ENCODE data around the gene ODAD4.

The ODAD4 gene

DNA sequence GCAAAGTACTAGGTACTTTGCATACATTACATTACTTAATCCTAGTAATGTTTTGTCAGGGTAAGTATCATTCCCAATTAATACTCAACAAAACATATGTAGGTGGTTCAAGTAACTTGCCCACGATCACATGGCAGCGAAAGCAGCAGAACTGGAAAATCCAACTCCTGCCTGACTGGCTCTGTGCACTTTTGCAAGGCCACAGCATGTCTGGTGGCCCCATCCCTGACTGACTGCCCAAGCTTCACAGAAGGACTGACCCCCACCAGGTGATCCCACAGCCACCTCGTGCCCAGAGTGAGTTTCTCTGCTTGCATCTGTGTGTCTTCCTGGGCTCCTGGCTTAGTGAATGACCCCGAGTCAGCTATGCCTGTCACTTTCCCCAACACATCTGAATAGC, 47.6 kb downstream of the ODAD4 start:
- H3K4me3 ChIP-seq (replicated peaks; ENCODE audit: low read depth, low read length): no peak overlapping the region
- no peak for DNase-seq (ENCODE audit: low read depth)
- TF ChIP-seq, protein P1, sequence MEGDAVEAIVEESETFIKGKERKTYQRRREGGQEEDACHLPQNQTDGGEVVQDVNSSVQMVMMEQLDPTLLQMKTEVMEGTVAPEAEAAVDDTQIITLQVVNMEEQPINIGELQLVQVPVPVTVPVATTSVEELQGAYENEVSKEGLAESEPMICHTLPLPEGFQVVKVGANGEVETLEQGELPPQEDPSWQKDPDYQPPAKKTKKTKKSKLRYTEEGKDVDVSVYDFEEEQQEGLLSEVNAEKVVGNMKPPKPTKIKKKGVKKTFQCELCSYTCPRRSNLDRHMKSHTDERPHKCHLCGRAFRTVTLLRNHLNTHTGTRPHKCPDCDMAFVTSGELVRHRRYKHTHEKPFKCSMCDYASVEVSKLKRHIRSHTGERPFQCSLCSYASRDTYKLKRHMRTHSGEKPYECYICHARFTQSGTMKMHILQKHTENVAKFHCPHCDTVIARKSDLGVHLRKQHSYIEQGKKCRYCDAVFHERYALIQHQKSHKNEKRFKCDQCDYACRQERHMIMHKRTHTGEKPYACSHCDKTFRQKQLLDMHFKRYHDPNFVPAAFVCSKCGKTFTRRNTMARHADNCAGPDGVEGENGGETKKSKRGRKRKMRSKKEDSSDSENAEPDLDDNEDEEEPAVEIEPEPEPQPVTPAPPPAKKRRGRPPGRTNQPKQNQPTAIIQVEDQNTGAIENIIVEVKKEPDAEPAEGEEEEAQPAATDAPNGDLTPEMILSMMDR (IDR thresholded peaks at IDR 0.05; ENCODE audit: low read length, missing control alignments): no peak

DNA sequence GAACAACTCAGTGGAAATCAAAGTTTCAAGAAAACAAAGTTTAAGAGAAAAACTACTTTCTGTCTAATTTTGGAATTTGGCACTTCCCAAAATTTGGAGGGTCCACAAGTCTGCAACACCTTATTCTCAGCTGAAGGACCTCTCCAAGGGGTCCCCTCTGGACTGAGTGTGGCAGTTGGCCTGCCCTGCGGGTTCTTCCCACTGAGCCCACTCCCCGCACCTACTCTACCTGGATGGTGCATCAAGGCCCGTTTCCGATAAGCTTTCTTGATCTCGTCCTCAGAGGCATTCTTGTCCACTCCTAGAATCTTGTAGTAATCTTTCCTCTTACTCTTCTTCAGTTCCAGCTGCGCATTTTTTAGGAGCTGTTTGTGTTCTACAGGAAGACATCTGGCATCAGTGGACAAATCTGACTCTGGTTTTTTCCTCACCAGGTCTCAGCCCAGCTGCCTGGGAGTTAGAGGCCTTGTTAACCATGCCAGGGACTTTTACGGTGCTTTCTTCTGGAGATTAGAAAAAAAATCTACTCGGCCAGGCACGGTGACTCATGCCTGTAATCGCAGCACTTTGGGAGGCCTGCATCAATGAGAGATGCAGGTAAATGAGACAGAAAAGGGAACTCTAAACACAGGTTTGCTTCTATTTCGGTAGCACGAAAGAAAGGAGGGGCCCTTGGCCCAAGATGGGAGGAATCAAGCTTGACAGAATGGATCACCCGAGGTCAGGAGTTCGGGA, 51.8 kb downstream of the ODAD4 start:
- DNase-seq (ENCODE audit: low read depth): peak; percentile 36
- no peak overlapping the region for H3K4me3 ChIP-seq (replicated peaks; ENCODE audit: low read depth, low read length)
- TF ChIP-seq, protein P1 (IDR thresholded peaks at IDR 0.05; ENCODE audit: low read length, missing control alignments): no peak

DNA sequence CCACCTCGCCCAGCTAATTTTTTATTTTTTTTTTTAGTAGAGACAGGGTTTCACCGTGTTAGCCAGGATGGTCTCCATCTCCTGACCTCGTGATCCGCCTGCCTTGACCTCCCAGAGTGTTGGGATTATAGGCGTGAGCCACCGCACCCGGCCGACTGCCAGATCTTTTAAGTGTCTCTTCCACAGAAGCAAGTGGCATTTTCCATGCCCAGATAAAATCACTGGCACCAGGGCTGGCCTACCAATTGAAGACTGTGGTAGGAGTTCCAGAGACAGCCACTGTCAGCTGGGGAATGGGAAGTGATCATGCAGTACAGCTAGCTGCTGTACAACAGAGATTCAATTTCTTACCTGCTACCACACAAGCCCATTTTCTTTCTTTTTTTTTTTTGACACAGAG, 54.0 kb downstream of the ODAD4 start:
- DNase-seq (ENCODE audit: low read depth): no peak
- TF ChIP-seq, protein P1 (IDR thresholded peaks at IDR 0.05; ENCODE audit: low read length, missing control alignments): no peak
- H3K4me3 ChIP-seq (replicated peaks; ENCODE audit: low read depth, low read length): no peak overlapping the region

DNA sequence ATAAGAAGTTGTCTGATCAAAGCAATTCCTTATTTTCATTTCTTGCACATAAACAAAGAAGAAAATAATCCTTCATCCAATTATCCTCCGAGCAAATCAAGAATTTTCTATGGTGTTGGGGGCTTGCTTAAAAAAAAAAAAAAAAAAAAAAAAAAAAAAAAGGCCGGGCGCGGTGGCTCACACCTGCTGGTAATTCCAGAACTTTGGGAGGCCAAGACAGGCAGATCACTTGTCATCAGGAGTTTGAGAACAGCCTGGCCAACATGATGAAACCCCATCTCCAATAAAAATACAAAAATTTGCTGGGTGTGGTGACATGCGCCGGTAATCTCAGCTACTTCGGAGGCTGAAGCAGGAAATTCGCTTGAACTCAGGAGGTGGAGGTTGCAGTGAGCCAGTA, 55.5 kb downstream of the ODAD4 start:
- H3K4me3 ChIP-seq (replicated peaks; ENCODE audit: low read depth, low read length): no peak overlapping the region
- TF ChIP-seq, protein P1 (IDR thresholded peaks at IDR 0.05; ENCODE audit: low read length, missing control alignments): no peak
- no peak for DNase-seq (ENCODE audit: low read depth)

DNA sequence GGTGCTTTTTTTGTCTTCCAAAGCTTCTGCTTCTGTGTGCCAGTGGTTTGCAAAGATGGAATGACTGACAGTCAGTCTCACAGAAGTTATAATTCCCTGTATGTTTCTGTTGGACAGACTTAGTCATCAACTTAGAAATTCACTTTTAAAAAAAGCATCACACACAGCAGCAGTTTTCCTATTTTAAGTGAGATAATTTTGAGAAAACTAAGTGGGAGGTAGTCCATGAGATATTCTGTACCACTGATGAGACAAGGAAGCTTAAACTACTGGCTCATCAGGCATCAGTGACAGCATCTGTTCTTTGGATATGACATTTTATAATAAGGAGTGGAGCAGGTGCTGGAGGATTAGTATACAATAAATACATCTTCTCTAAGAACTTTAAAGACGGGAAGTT, 56.2 kb downstream of the ODAD4 start:
- DNase-seq (ENCODE audit: low read depth): no peak

DNA sequence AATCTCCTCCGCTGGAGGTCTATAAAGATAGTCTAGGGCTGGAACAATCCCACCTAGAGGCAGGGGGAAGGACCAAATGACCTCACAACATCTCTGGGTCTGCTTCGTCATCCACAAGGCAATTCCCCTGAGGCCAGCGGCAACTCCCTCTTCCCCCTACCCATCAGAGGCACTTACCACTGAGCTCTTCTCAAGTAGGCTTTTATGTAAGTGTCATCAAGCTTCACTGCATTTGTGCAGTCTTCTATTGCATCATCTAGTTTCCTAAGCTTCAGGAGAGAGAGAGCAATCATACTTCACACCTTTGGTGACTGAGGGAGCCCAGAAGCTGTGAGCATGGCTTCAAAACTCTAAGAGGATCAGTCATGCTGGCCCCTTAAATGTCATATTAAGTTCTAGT, 57.2 kb downstream of the ODAD4 start:
- TF ChIP-seq, protein P1 (IDR thresholded peaks at IDR 0.05; ENCODE audit: low read length, missing control alignments): no peak
- H3K4me3 ChIP-seq (replicated peaks; ENCODE audit: low read depth, low read length): no peak overlapping the region
- DNase-seq (ENCODE audit: low read depth): no peak

More for the DNA sequence above, 56.2 kb downstream of the ODAD4 start:
- H3K4me3 ChIP-seq (replicated peaks; ENCODE audit: low read depth, low read length): no peak overlapping the region
- TF ChIP-seq, protein P1 (IDR thresholded peaks at IDR 0.05; ENCODE audit: low read length, missing control alignments): no peak

DNA sequence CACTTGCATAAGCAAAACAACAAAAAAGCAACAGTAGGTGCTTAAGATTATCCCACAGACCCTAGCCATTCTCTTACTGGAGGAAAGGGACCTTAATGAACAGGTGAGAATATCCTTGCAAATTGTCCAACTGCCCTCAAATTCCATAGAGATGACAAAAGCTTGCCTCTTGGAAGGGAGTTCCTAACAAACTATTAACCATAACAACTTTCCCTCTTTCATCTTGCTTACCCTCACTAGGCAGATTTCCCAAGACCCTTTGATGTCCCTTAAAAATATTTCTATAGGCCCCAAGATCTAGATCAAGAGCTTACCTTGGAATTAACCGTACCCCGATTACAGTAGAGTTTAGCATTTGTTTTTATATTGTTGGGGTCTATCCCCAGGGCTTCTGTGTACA, 58.0 kb downstream of the ODAD4 start:
- DNase-seq (ENCODE audit: low read depth): no peak
- H3K4me3 ChIP-seq (replicated peaks; ENCODE audit: low read depth, low read length): no peak overlapping the region
- TF ChIP-seq, protein P1 (IDR thresholded peaks at IDR 0.05; ENCODE audit: low read length, missing control alignments): no peak

All from fibroblast of pulmonary artery (primary cell).